ENCODE data around the gene ZIC3.

ZIC3 gene

GRCh38 chrX:137565921-137566745, at the start of gene ZIC3:
ZIC3 (plus strand) TSS chrX:137566127; CDS start chrX:137566692, 565 bp downstream.
- H3K4me3 ChIP-seq (ENCODE audit: low read depth, low read length) = no peak within 1 kb of the TSS
- TF ChIP-seq CTCF (IDR thresholded peaks at IDR 0.05; ENCODE audit: borderline replicate concordance, insufficient read depth, low read depth, low read length) = no peak

GRCh38 chrX:137519459-137519858, 46.5 kb upstream of the ZIC3 start:
- no peak overlapping the region for H3K4me3 ChIP-seq (ENCODE audit: low read depth, low read length)
- no peak for TF ChIP-seq CTCF (IDR thresholded peaks at IDR 0.05; ENCODE audit: borderline replicate concordance, insufficient read depth, low read depth, low read length)

GRCh38 chrX:137545711-137546651, 19.9 kb upstream of the ZIC3 start:
- TF ChIP-seq CTCF (IDR thresholded peaks at IDR 0.05; ENCODE audit: borderline replicate concordance, insufficient read depth, low read depth, low read length) = no peak
- no peak overlapping the region for H3K4me3 ChIP-seq (ENCODE audit: low read depth, low read length)

GRCh38 chrX:137547291-137547690, 18.6 kb upstream of the ZIC3 start:
- no peak for TF ChIP-seq CTCF (IDR thresholded peaks at IDR 0.05; ENCODE audit: borderline replicate concordance, insufficient read depth, low read depth, low read length)
- H3K4me3 ChIP-seq (ENCODE audit: low read depth, low read length) = no peak overlapping the region

- no peak overlapping the region for H3K4me3 ChIP-seq (ENCODE audit: low read depth, low read length)
Observed at GRCh38 chrX:137548261-137548660, 17.7 kb upstream of the ZIC3 start.

GRCh38 chrX:137549073-137549472, 16.9 kb upstream of the ZIC3 start:
- no peak for TF ChIP-seq CTCF (IDR thresholded peaks at IDR 0.05; ENCODE audit: borderline replicate concordance, insufficient read depth, low read depth, low read length)
- H3K4me3 ChIP-seq (ENCODE audit: low read depth, low read length) = no peak overlapping the region

More at GRCh38 chrX:137548261-137548660, 17.7 kb upstream of the ZIC3 start:
- TF ChIP-seq CTCF (IDR thresholded peaks at IDR 0.05; ENCODE audit: borderline replicate concordance, insufficient read depth, low read depth, low read length) = no peak
